NCI-H510A (cell line): ENCODE measurements around the gene GPR35.

ENCODE experiments used
- DNase-seq: peaks from one replicate; lab custom pipeline; 2025; lab: John Stamatoyannopoulos, UW

GPR35 gene

GRCh38 chr2:240589375-240589774, 35.9 kb upstream of the GPR35 start:
- DNase-seq, result no peak

- DNase-seq, result no peak
These were observed 35.3 kb upstream of the GPR35 start for GRCh38 chr2:240589850-240590525.

GRCh38 chr2:240590681-240591111, 34.6 kb upstream of the GPR35 start:
- DNase-seq, result no peak

GRCh38 chr2:240591226-240591625, 34.1 kb upstream of the GPR35 start:
- DNase-seq, result no peak

- no peak for DNase-seq
These were observed 33.5 kb upstream of the GPR35 start for GRCh38 chr2:240591784-240592183.

GRCh38 chr2:240593026-240593702, 32.1 kb upstream of the GPR35 start:
- DNase-seq, result no peak

GRCh38 chr2:240593703-240594451, 31.4 kb upstream of the GPR35 start:
- no peak for DNase-seq

GRCh38 chr2:240594511-240595380, 30.5 kb upstream of the GPR35 start:
- DNase-seq, result no peak

- DNase-seq, result no peak
These were observed 29.8 kb upstream of the GPR35 start for GRCh38 chr2:240595381-240596079.

- DNase-seq, result no peak
These were observed 29.2 kb upstream of the GPR35 start for GRCh38 chr2:240596080-240596460.

- DNase-seq, result no peak
These were observed 28.8 kb upstream of the GPR35 start for GRCh38 chr2:240596491-240596931.

GRCh38 chr2:240597054-240597418, 28.2 kb upstream of the GPR35 start:
- DNase-seq, result no peak

GRCh38 chr2:240597419-240598181, 27.7 kb upstream of the GPR35 start:
- no peak for DNase-seq

GRCh38 chr2:240598311-240598911, 26.9 kb upstream of the GPR35 start:
- DNase-seq, result no peak

- DNase-seq, result no peak
These were observed 26.1 kb upstream of the GPR35 start for GRCh38 chr2:240599141-240599583.

GRCh38 chr2:240600451-240600961, 24.8 kb upstream of the GPR35 start:
- DNase-seq, result no peak

- no peak for DNase-seq
These were observed 24.0 kb upstream of the GPR35 start for GRCh38 chr2:240601061-240601830.

- no peak for DNase-seq
These were observed 23.5 kb upstream of the GPR35 start for GRCh38 chr2:240601831-240602160.
